ENCODE measurements around the gene WFIKKN2.

WFIKKN2 gene

GRCh38 chr17:50808888-50809287 lies 26.5 kb upstream of the WFIKKN2 start:
- no peak for DNase-seq (ENCODE audit: low spot score)
- in situ Hi-C loops (cut with MboI; ENCODE audit: low sequenced_read_pairs, unreplicated experiment): no loop called here
- TF ChIP-seq, protein P1, sequence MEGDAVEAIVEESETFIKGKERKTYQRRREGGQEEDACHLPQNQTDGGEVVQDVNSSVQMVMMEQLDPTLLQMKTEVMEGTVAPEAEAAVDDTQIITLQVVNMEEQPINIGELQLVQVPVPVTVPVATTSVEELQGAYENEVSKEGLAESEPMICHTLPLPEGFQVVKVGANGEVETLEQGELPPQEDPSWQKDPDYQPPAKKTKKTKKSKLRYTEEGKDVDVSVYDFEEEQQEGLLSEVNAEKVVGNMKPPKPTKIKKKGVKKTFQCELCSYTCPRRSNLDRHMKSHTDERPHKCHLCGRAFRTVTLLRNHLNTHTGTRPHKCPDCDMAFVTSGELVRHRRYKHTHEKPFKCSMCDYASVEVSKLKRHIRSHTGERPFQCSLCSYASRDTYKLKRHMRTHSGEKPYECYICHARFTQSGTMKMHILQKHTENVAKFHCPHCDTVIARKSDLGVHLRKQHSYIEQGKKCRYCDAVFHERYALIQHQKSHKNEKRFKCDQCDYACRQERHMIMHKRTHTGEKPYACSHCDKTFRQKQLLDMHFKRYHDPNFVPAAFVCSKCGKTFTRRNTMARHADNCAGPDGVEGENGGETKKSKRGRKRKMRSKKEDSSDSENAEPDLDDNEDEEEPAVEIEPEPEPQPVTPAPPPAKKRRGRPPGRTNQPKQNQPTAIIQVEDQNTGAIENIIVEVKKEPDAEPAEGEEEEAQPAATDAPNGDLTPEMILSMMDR (IDR thresholded peaks at IDR 0.05; ENCODE audit: borderline replicate concordance, control extremely low read depth, extremely low read depth, insufficient read depth, missing control alignments): no peak

- no peak for DNase-seq (ENCODE audit: low spot score)
- in situ Hi-C loops (cut with MboI; ENCODE audit: low sequenced_read_pairs, unreplicated experiment): no loop called here
- TF ChIP-seq, protein P1 (IDR thresholded peaks at IDR 0.05; ENCODE audit: borderline replicate concordance, control extremely low read depth, extremely low read depth, insufficient read depth, missing control alignments): no peak
Measured at GRCh38 chr17:50813583-50813982, 21.8 kb upstream of the WFIKKN2 start.

- in situ Hi-C loops (cut with MboI; ENCODE audit: low sequenced_read_pairs, unreplicated experiment): no loop called here
- no peak for DNase-seq (ENCODE audit: low spot score)
- TF ChIP-seq, protein P1 (IDR thresholded peaks at IDR 0.05; ENCODE audit: borderline replicate concordance, control extremely low read depth, extremely low read depth, insufficient read depth, missing control alignments): no peak
Measured at GRCh38 chr17:50815400-50815799, 20.0 kb upstream of the WFIKKN2 start.

- in situ Hi-C loops (cut with MboI; ENCODE audit: low sequenced_read_pairs, unreplicated experiment): no loop called here
- DNase-seq (ENCODE audit: low spot score): no peak
- TF ChIP-seq, protein P1 (IDR thresholded peaks at IDR 0.05; ENCODE audit: borderline replicate concordance, control extremely low read depth, extremely low read depth, insufficient read depth, missing control alignments): no peak
Measured at GRCh38 chr17:50816271-50816670, 19.1 kb upstream of the WFIKKN2 start.

DNA sequence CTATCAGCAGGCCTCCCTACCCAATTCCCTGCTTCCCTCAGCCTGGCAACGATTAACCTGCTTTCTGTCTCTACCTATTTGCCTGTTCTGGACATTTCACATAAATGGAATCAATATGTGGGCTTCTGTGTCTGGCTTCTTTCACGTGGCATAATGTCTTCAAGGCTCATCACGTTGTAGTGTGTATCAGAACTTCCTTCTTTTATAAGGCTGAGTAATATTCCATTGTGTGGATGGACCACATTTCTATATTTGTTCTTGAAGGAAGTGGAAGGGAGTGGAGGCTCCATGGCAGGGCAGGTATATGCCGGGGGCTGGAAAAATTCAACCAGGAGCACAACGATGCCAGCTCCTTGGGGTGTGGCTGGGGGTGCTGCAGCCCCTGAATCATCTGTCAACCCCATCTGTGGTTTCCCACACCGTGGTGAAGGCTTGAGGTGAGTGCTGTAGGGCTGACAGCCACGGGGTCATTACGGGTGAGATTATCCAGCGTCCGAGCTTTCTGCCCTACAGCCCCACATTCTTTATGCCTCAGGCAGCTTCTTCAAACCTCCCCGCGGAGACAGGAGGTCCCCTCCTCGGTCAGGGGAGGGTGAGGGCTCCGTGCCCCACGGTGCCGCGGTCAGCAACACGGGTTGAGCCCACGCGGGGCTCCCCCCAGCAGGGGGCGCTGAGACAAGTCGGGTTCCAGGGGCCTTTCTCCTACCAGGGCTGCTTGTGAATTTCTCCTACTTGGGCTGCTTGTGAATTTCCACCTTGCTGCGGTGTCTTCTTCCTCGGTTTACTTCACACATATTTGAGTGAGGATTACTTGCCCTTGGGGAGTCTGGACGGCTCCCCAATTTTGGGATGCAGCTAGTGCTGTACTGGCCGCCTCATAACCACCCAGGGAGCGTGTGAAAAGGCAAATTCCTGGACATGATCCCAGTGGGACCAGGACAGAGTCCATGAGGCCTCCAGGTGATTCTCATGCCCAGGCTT lies 18.3 kb upstream of the WFIKKN2 start:
- in situ Hi-C loops (cut with MboI; ENCODE audit: low sequenced_read_pairs, unreplicated experiment): no loop called here
- TF ChIP-seq, protein P1 (IDR thresholded peaks at IDR 0.05; ENCODE audit: borderline replicate concordance, control extremely low read depth, extremely low read depth, insufficient read depth, missing control alignments): peak; percentile 82
- peak; percentile 78 for DNase-seq (ENCODE audit: low spot score)

DNA sequence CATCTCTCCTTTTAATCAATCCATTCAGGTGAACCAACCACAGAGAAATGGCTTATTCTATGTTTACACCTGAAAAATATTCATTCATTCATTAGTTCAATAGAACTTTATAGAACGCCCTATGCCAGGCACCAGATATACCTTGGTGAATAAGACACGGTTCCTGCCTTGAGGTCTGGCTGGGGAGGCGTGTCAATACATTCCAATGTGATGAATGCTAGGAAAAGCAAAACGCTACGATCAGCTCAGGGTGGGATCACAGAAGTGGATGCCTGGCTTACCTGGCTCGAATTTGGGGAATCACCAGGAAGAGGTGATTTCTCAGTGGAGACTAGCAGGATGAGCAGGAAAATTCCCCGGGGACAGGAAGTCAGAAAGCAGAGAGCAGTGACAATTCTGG lies 17.5 kb upstream of the WFIKKN2 start:
- DNase-seq (ENCODE audit: low spot score): no peak
- TF ChIP-seq, protein P1 (IDR thresholded peaks at IDR 0.05; ENCODE audit: borderline replicate concordance, control extremely low read depth, extremely low read depth, insufficient read depth, missing control alignments): no peak
- in situ Hi-C loops (cut with MboI; ENCODE audit: low sequenced_read_pairs, unreplicated experiment): no loop called here

All from GM13976 (cell line).